Activated CD4-positive, alpha-beta T cell treated with anti-CD3 and anti-CD28 coated beads for 24 hours (primary cell): ENCODE data around the gene PRMT7.
"Not testable (repeated sequence)": the region's sequence is repeated elsewhere in the genome, so short reads cannot be mapped to it uniquely, and the experiment has no call there.

Experiments used
- DNase-seq, 2 donors: peaks; one replicate each; pipeline ENCODE4 v3.0.0-alpha.2; 2020; ENCODE audit warnings: low read depth in 2 of 2

Gene PRMT7

GRCh38 chr16:68283346-68283745, 27.5 kb upstream of the PRMT7 start:
- DNase-seq, result no peak

GRCh38 chr16:68283801-68284598, 26.8 kb upstream of the PRMT7 start:
- DNase-seq, result no peak

GRCh38 chr16:68284847-68285246, 26.0 kb upstream of the PRMT7 start:
- DNase-seq, result no peak

- no peak for DNase-seq
These were observed 25.1 kb upstream of the PRMT7 start for GRCh38 chr16:68285683-68286082.

- DNase-seq, result no peak
These were observed 24.4 kb upstream of the PRMT7 start for GRCh38 chr16:68286153-68287074.

GRCh38 chr16:68287276-68288251, 23.3 kb upstream of the PRMT7 start:
- no peak for DNase-seq

GRCh38 chr16:68288252-68288650, 22.6 kb upstream of the PRMT7 start:
- DNase-seq, result no peak

- DNase-seq, result not testable (repeated sequence)
These were observed 22.0 kb upstream of the PRMT7 start for GRCh38 chr16:68288796-68289195.

- no peak for DNase-seq
These were observed 21.6 kb upstream of the PRMT7 start for GRCh38 chr16:68289202-68289601.

- DNase-seq, result peak in 1 of 2 donors; percentile 48
These were observed 21.0 kb upstream of the PRMT7 start for GRCh38 chr16:68289621-68290329.

GRCh38 chr16:68290450-68290849, 20.4 kb upstream of the PRMT7 start:
- DNase-seq, result no peak

GRCh38 chr16:68291227-68291626, 19.6 kb upstream of the PRMT7 start:
- DNase-seq, result no peak

- DNase-seq, result no peak
These were observed 18.4 kb upstream of the PRMT7 start for GRCh38 chr16:68292425-68292824.

GRCh38 chr16:68296291-68296690, 14.5 kb upstream of the PRMT7 start:
- no peak for DNase-seq

- DNase-seq, result no peak
These were observed 14.1 kb upstream of the PRMT7 start for GRCh38 chr16:68296693-68297092.

- DNase-seq, result no peak
These were observed 12.9 kb upstream of the PRMT7 start for GRCh38 chr16:68297908-68298307.

GRCh38 chr16:68298312-68298711, 12.5 kb upstream of the PRMT7 start:
- no peak for DNase-seq

GRCh38 chr16:68298907-68299561, 11.8 kb upstream of the PRMT7 start:
- DNase-seq, result no peak

- no peak for DNase-seq
These were observed 11.0 kb upstream of the PRMT7 start for GRCh38 chr16:68299571-68300453.
